Stimulated activated CD4-positive, alpha-beta T cell treated with anti-CD3 and anti-CD28 coated beads, Interleukin-15, amount 100 ng/mL, for 1 hour (primary cell): ENCODE results near the gene TSLP.

Experiments
- DNase-seq, 2 donors: peaks; one replicate each; pipeline ENCODE4 v3.0.0-alpha.2; 2020; ENCODE audit warnings: low read depth in 1 of 2, low spot score in 1 of 2

Gene TSLP

DNA sequence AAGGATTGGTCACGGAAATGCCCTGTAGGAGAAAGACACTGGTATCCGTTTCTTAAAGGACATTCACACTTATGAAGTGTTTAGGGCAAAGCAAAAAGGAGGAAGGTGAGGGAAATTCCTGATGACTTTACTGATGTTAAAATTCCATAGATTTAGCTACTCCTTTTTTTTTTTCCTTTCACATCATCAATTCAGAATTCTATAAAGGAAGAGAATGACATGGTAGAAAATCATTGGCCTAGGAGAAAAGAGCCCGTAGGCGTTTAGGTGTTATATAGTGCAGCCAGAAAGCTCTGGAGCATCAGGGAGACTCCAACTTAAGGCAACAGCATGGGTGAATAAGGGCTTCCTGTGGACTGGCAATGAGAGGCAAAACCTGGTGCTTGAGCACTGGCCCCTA is at the start of gene TSLP:
TSS of gene TSLP (plus strand) at position 301 of the 400 bp plus-strand sequence. CDS start 178 bp downstream, outside the sequence.
- no peak for DNase-seq

DNA sequence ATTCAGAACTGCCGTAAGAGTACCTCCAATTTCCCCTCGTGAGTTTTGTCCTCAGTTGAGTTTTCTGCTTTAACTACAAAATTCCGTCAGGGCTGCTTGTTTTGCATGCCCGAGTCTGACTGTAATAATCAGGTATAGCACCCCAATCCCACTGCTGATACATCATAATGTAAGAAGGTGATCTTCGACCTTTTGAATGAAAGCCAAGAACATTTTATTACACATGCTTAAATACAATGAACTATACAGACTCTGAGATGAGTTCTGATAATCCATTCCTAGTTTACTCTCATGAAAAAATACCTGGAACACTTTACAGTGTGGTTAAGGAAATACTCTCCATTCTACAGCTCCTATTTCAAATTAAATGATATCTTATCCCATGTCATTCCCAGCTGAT is 49.2 kb upstream of the TSLP start:
- DNase-seq, result no peak

DNA sequence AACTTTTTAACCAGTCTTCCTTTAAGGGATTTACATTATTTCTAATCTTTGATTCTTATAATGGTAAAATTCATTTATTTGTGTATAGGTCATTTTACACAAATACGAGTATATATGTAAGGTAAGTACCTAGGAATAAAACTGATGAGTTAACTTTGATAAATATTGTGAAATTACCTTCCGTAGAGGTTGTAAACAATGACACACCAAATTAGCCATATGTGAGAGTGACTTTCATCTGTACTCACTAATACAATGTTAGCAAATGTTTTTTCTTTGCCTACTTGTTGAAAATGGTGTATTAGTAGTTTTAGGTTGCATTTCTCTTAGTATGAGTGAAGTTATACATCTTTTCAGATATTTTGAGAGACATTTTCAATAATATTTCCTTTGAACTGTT is 42.6 kb upstream of the TSLP start:
- no peak for DNase-seq

DNA sequence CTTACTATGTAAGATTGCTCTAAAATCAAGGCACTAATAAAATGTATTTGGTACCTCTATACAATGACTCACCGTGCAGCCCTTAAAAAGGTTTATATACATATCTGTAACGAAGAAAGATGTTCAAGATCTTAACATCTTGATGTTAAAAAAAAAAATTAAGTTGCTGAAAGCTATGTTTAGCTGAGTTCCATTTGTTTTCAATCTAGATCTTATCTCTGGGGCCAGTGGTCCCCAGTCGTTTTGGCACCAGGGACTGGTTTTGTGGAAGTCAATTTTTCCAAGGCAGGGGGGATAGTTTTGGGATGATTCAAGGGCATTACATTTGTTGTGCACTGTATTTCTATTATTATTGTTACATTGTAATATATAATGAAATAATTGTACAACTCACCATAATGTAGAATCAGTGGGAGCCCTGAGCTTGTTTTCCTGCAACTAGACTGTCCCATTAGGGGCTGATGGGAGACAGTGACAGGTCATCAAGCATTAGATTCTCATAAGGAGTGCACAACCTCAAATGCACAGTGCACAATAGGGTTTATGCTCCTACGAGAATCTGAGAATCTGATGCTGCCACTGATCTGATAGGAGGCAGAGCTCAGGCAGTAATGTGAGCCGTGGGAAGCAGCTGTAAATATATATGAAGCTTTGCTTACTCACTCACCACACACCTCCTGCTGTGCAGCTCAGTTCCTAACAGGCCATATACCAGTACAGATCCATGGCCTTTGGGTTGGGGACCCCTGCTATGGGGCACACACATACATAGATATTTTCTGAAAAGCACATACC is 27.6 kb upstream of the TSLP start:
- no peak for DNase-seq

DNA sequence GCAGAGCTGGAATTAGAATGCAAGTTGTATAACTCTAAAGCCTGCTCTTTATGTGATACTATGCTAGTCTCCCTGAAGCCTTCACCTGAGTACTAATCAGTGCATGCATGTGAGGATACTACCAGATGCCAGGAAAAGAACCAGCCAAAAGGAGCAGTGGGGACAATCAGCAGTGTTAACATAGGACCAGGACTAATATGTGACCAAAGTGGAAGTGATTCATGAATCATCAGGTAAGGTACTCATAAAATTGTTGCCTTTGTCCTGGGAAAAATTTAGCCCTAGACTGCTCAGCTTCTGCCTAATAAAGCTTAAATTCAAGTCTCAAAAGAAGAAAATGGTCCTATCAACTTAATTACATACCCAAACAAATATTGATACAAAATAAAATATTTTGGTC is 13.4 kb upstream of the TSLP start:
- DNase-seq, result no peak

DNA sequence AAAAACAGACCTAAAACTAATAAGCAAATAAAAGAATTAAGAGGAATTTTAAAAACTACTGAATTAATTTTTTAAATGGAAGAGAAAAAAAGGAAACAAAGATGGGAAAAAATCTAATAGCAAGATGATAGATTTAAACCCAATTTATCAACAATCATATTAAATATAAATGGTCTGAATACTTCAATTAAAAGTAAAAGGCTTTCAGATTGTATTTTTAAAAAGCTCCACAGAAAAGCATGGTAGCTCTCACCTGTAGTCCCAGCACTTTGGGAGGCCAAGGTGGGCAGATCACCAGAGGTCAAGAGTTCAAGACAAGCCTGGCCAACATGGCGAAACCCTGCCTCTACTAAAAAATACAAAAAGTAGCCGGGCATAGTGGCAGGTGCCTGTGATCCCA is 11.3 kb upstream of the TSLP start:
- DNase-seq, result no peak

DNA sequence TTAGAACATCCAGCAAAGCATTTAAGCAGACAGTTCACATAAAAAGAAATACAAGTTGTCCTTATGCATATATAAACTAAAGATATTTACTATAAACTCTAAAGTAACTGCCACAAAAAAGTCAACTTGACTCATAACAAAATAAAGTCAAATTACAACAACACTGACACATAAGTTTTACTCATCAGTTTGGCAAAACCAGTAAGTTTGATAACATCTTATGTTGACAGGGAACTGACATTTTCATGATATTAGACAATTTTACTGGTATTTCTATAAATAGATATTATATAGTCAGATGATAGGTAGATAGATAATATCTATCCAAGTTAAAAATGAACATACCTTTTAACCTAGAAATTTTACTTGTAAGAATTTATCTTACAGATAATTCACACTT is 9.9 kb upstream of the TSLP start:
- DNase-seq, result no peak

DNA sequence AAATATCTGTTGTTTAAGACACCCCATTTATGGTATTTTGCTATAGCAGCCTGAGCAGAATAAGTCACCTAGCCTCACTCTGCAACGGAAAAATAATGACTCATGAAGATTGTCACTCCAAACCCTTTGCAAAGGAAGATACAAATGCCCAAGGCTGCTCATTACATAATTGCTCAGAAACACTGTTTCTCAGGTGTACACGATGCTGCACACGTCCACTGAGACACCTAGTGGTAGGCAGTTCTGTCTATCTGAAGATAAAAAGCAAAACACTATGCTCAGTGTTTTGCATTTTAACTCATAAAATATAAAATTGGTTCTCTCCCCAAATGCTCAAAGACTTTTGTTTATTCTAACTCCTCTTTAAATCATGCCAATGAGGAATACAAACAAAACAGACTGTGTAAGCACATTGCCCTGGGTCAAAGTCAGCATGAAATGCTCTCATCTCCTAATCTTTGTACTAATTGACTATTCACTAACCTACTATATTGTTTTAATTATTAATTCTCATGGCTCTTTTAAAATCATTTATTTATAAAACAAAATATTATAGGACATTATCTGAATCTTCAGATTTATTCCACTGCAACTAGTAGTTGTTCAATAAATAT is 7.7 kb upstream of the TSLP start:
- DNase-seq, result no peak

DNA sequence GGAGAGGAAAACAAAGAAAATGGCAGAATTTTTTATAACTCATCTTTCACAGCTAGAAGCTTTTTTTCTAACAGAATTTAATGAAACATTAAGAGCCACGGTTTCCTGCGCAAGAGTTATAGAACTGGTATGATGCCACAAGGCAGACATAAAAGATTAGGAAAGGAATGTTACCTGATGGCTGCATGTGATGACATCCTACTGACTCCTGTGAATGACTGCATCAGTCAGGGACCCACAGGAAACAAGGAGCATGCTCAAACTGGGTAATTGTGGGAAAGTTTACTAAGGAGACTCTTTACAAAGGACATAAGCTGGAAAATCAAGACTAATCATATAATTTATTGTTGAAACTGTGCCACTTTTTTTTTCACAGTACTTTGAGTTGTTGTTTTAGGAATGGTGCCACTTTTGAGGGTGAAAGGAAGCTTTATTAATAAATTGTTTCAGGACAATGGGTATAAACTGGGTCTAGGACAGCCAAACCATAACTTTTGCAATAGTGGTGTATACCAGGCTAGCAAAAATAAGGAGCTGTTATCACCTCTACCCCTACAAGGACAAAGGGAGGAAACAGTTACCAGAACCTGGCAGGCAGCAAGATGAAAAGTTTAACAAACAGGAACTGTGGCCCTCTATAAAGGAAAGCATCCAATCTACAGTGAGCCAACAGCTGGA is 5.1 kb upstream of the TSLP start:
- DNase-seq, result no peak

DNA sequence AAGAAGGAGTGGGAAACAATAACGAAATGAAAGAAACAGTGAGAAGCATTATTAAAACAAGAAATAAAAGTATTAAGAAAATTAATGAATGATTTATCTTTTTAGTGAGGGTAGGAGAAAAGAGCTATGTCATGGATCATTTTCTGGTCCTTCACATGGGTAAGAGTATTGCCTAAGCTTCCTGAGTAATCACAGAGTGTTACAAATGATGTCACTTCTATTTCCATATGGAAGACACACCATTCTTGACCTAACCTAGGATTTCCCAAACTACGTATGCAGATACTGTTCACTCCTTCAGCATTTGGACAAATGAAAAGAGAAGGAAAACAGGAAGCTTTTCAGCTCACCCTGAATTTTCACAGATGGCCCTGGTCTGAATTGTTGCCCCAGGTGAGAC is 3.3 kb upstream of the TSLP start:
- no peak for DNase-seq

DNA sequence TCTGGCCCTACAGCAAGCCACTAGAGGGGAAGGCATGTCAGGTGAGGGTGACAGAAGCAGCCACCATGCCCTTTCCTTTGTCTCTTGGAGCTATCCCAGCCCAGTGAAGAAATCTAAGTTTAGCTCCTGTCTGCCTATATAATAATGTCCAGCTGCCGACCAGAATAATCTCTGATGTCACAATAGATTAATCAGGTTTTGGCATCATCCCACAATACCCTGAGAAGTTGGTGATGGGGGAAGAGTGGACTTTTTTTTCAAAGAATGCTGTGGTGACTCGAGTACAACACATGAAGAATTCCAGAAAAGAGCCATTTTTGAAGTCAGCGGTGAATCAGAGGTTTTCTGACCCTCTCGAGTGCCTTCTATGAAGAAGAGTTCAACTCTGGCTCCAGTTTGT is 1.7 kb upstream of the TSLP start:
- no peak for DNase-seq

DNA sequence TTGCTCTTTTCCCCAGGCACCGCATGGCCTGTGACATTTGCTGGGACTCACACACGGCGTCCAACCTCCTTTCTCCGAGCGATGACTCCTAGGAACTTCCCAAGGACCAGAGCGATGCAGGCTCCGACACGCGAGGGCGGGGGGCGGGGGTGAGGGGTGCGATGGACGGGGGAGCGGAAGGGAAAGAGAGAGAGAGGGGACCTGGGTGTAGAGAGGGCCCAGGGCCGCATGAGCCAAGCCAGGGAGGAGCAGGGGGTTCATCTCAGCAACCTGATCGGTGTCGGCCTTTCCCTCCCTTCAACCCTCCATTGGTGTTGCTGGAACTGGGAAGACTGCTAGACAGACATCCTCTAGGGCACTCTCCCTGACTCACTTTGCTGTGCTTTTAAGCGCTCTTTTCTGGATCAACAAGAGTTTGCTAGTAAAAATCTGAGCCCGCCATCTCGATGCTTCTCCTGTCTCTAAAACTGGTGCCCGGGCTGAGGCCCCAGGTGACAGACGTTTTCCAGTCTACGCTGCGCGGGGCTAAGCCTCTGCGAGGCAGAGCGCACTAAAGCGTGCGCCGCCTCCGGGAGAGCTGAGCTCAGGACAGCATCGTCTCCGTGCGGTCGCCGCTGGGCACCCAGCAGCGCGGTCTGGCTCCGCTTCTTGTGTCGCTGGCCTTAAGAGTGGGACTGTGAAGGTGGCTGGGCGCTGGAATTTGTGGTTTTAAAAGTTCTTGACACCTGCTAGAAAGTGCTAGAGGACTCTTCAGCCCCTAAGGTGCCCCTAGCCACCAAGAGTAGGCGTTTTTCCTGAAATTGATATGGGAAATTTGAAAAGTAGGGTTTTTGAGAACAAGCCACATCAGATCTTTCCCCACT is 1.0 kb upstream of the TSLP start:
- no peak for DNase-seq

DNA sequence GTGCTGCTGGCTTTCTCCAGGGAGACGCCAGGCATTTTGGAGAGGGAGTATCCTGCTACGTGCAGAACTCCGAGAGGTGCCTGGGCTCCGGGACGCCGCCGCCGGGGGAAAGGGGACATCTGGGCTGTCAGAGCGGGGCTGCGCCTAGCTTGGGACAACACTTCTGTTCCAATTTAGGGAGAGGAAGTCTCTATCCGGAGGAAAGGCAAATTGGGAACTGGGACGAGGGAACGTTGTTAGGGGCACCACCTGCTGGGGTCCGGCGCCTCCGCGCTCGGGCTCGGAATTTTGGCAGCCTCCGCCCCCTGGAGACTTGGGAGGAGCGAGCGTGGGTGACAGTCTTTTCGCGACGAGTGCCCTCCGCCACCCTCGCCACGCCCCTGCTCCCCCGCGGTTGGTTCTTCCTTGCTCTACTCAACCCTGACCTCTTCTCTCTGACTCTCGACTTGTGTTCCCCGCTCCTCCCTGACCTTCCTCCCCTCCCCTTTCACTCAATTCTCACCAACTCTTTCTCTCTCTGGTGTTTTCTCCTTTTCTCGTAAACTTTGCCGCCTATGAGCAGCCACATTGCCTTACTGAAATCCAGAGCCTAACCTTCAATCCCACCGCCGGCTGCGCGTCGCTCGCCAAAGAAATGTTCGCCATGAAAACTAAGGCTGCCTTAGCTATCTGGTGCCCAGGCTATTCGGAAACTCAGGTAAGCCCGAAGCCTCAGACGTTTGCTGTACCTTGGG is 1.6 kb downstream of the TSLP start:
- DNase-seq, result peak; percentile 10 to 48

DNA sequence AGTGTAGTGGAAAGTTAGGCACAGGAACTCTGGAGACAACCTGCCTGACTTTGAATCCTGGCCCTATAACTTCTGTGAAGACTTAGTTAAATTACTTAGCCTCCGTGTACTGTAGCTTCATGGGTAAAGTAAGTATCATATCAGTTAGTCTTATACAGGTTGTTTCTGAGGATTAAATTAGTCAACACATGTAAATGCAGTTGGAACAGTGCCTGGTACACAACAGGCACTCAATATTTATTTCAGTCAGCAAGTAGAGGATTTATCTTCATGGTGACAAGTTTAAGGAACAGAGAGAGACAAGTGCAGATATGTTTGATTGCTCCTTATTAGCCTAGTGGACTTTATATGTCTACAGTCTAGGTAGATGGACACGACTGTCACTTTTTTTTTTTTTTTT is 2.7 kb downstream of the TSLP start:
- DNase-seq, result no peak

DNA sequence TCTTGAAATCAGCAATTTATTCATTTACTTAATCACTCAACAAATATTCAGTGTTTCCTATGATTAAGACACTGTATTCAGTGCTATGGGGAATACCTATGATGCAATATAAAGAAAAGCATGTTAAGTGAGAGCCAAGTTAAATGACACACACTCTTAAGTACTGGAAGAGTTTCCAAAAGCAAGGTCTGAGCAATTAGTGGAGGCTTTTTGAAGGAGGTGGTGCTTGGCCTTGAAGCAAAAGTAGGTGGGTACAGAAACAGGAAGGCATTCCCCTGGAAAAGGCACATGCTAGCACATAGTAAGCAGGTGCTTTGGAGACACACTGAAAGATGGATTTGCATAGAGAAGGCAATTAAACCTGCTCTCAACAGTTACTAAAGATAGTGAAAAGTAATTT is 4.0 kb downstream of the TSLP start:
- DNase-seq, result no peak

DNA sequence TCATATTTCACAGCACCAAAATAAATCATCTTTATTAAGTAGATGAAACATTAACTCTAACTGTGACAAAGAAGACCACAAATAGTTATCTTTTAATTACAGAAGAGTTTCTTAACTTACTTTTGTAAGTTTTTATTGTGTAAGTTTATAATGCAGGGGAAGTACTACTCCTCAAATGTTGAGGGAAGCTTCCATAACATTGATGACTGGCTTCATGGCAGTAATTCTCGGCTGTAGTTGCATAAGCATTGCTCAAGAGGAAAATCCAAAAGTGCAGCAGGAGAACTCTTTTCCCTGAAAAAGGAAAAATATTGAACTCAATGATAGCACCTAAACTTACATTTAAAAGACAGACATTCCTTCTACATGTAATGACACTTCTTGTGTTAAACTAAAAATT is 4.6 kb downstream of the TSLP start:
- DNase-seq, result no peak

DNA sequence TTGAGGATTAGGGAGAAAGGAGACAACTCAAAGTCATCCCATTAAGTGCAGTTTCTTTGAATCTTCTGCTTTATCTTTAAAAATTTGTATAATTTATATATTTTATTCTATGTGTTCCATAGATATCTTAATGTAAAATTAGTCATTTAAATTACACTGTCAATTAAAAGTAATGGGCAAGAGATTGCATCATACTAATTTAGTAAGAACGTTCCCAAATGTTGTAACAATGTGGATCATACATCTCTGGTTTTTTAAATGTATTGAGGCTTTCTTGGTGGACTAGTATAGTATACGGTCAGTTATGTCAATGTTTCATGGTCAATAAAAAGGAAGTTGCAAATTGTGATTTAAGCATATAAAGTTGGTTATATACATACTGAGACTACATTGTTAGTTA is 6.2 kb downstream of the TSLP start:
- DNase-seq, result no peak

DNA sequence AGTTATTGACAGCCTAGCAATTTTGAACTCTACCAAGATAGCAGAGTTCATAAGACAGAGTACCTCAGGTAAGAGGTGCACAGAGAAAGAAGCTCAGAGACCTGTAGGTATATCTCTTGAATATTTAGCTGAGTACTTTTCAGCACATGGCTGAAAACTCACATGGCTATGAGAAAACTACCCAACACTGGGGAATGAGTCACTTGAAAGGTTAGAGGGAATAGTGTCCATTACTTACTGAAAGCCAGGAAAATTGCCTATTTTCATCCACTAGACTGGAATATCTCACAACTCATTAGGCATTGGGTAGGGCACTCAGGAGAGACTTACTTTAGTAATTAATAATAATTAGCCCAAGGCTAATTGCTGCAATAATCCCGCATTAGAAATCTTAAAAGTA is 8.3 kb downstream of the TSLP start:
- DNase-seq, result no peak

DNA sequence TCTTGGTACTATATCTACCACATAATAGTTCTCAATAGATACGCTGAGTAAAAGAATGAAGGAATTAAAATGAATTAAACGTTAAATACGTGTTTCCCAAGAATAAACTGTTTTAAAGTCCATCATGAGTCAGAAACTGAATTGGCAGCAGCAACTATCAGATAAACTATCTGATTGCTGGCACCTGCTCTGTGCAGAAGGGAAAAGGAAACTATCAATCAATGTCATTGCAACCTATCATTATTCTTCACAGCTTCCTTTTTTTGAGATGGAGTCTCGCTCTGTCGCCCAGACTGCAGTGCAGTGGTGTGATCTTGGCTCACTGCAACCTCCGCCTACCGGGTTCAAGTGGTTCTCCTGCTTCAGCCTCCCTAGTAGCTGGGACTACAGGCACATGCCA is 11.8 kb downstream of the TSLP start:
- DNase-seq, result no peak

DNA sequence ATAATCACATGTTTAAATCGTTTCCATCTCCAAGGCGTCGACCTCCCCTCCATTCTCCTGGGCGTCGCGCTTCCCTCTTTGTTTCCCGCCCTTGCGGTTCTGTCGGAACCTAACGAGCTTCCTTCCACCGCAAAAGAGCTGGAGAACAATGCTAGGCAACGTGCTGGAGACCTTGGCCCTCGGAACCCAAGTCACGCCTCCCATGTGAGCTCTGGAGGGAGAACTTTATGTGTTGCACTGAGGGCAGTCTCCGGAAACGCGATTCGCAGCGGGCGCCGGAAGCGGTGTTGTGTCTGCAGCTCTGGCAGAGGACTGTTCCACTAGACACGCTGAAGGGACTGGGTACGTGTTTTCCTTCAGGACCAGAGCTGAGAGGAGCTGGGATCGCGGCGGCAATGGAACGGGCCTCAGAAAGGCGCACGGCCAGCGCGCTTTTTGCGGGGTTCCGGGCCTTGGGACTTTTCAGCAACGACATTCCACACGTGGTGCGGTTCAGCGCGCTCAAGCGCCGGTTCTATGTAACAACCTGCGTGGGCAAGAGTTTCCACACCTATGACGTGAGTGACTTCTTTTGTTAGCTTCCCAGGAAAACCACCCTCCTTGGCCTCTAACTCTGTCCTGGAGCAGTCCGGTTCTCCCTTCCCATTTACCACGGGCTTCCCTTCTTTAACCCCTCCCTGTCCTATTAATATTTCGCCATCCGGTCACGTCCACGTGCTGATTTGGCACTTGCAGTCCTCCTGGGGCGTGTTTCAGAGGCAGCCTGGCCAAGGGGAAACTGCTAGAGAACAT is 20.7 kb downstream of the TSLP start, which contains the start of gene WDR36:
TSS of gene WDR36 (plus strand) at position 287 of the 792 bp plus-strand sequence. CDS start at position 396, 109 bp downstream.
- DNase-seq, result peak; percentile 78 to 82
